Measurements from ENCODE around the gene LTBP2.
A peak's percentile ranks its signal among the peaks of the same experiment; 100 is the strongest.

LTBP2 gene

DNA sequence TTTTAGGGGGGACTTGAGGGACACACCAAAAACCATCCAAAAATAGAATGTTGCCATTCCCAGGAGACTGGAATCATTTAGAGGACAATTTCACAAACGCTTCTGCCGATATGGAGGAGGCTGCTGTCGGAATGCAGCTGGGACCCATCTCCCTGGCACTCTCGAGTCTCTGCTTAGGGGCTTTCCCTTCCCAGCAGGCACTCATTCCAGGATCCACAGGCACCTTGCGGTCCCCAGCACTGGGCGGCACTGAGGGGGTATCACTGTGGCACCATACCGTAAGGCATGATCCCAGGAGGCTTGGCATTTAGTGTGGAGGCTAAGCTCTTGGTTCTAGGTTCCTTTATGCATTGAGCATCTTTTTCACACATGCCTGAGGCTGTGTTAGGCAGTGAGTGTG is 36.6 kb upstream of the LTBP2 start:
- no peak for DNase-seq (ENCODE audit: low read depth)
- no peak overlapping the region for H3K4me3 ChIP-seq (ENCODE audit: control insufficient read depth, low read depth, low read length)
- TF ChIP-seq, protein P1, sequence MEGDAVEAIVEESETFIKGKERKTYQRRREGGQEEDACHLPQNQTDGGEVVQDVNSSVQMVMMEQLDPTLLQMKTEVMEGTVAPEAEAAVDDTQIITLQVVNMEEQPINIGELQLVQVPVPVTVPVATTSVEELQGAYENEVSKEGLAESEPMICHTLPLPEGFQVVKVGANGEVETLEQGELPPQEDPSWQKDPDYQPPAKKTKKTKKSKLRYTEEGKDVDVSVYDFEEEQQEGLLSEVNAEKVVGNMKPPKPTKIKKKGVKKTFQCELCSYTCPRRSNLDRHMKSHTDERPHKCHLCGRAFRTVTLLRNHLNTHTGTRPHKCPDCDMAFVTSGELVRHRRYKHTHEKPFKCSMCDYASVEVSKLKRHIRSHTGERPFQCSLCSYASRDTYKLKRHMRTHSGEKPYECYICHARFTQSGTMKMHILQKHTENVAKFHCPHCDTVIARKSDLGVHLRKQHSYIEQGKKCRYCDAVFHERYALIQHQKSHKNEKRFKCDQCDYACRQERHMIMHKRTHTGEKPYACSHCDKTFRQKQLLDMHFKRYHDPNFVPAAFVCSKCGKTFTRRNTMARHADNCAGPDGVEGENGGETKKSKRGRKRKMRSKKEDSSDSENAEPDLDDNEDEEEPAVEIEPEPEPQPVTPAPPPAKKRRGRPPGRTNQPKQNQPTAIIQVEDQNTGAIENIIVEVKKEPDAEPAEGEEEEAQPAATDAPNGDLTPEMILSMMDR (conservative IDR thresholded peaks at IDR 0.05; ENCODE audit: control insufficient read depth, insufficient read depth, low read depth, low read length), result no peak

- TF ChIP-seq, protein P1 (conservative IDR thresholded peaks at IDR 0.05; ENCODE audit: control insufficient read depth, insufficient read depth, low read depth, low read length), result no peak
- no peak overlapping the region for H3K4me3 ChIP-seq (ENCODE audit: control insufficient read depth, low read depth, low read length)
- DNase-seq (ENCODE audit: low read depth), result no peak
These were observed 35.8 kb upstream of the LTBP2 start for GRCh38 chr14:74647678-74648461.

DNA sequence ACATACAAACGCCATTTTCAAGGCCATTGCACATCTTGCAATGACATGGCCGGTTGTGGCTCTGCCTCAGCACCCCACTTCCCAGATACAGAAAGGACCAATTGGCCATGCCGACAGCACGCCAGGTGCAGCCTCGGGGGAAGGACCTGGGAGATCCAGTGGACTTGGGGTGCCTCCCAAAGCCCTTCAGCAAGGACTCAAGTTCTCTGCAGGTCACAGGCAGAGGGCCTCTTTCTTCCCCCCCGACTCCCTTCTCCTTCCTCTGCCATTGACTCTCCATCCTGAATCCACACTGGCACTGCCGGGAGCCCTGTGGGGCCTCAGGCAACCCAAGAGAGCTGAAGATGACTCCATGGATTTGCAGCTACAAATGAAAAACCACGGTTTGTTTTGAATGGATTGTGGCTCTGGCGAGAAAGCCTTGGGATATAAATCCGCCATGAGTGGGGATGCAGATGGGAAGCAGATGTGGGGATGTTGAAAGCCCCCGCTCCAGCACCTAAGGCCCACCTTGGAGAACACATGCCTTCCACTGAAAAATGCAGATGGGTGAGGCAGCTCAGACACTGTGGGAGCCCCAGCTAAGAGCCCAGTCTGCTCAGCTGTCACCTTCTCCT is 35.1 kb upstream of the LTBP2 start:
- TF ChIP-seq, protein P1 (conservative IDR thresholded peaks at IDR 0.05; ENCODE audit: control insufficient read depth, insufficient read depth, low read depth, low read length), result no peak
- DNase-seq (ENCODE audit: low read depth), result no peak
- H3K4me3 ChIP-seq (ENCODE audit: control insufficient read depth, low read depth, low read length), result no peak overlapping the region

GRCh38 chr14:74645756-74646470 is 33.9 kb upstream of the LTBP2 start:
- TF ChIP-seq, protein P1 (conservative IDR thresholded peaks at IDR 0.05; ENCODE audit: control insufficient read depth, insufficient read depth, low read depth, low read length), result no peak
- H3K4me3 ChIP-seq (ENCODE audit: control insufficient read depth, low read depth, low read length), result no peak overlapping the region
- DNase-seq (ENCODE audit: low read depth), result no peak

GRCh38 chr14:74645244-74645643 is 33.2 kb upstream of the LTBP2 start:
- TF ChIP-seq, protein P1 (conservative IDR thresholded peaks at IDR 0.05; ENCODE audit: control insufficient read depth, insufficient read depth, low read depth, low read length), result no peak
- no peak for DNase-seq (ENCODE audit: low read depth)
- H3K4me3 ChIP-seq (ENCODE audit: control insufficient read depth, low read depth, low read length), result no peak overlapping the region

DNA sequence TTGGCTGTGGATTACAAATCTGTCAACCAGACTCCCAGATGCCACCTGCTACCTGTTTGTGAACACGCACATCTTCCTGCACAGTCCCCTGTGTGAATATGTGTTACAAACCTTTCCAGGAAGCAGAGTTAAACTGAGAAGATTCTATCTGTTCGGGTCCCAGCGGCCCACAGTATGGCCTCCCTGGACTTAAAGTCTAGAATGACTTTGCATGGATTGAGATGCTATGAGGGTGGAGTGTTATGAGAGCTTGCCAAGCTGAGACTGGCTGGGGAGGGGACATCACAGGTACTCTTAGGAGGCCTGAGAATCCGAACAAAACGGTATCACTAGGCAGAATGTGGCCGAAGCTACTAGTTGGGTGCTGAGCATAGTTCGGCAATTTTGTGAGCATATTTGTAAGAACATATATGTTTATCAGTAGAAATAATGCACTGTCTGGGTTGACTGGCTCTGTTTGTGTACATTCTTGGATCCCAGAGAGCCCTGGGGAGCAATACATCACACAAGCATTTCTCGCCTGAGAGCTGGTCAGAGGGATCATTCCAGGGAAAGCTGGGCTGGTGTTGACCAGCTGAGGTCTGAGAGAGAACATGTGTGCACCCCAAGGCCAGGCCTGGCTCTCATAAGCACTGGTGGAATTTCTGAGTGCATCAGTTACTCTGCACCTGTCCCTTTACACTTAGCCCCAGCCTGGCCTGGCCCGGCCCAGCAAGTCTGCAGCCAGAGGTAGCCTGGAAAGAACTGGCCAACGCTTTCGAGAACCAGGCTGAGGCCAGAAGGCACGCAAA is 29.8 kb upstream of the LTBP2 start:
- TF ChIP-seq, protein P1 (conservative IDR thresholded peaks at IDR 0.05; ENCODE audit: control insufficient read depth, insufficient read depth, low read depth, low read length), result no peak
- no peak overlapping the region for H3K4me3 ChIP-seq (ENCODE audit: control insufficient read depth, low read depth, low read length)
- peak; percentile 74 for DNase-seq (ENCODE audit: low read depth)

Data from fibroblast of mammary gland (primary cell).